NCI-H524 (cell line): ENCODE measurements around the gene ST8SIA2.

Source experiments
- DNase-seq, 2 experiments: peaks; one replicate each; lab custom pipeline; 2025; lab: John Stamatoyannopoulos, UW

ST8SIA2 gene

DNA sequence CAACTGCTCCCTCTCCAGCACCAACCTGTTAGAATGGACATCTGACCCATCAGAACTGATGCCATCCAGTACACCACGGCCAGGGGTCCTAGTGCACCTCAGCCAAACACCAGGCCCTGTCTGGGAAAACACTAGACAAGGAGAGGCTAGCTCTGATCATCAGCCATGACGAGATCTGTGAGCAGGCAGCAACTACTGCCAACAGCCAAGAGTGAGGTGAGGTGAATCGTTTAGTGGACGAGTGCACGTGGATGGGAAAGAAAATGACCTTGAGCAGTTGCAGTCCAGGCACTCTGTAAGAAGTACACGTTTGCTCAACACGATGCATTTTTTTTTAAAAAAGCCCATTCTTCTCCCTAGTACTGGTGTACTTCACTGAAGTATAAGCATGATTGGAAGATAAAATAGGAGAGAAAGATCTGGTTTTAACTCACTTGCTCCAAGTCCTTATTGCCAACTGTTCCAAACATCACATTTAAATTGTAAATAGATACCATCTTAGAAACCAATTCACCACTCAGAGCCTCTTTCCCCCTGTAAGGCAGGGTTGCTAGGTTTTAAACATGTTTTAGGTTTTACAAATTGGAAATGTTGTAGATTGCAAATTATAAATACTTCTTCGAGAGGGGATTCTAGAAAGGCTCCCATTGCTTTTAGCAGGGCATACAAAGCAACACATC is 5.7 kb downstream of the ST8SIA2 start:
- DNase-seq, result no peak

DNA sequence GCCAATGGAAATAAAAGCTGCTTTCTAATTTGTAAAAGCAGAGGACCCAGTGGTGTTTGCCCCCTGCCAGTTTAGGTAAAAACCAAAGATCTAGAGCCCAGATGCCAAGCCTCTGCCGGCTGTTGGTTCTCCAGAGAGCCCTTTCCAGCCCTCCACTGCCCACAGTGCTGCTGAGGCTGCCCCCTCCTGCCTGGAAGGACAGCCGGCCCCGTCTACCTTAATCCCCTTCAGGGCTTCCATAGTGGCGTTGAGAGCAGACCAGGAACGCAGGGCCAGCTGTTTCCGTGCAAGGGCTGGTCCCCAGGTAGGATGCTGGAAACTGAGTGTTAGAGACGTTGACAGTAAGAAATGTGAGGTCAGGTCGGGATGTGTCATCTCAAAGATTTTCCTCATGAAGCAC is 6.9 kb downstream of the ST8SIA2 start:
- peak; percentile 41 to 72 for DNase-seq

DNA sequence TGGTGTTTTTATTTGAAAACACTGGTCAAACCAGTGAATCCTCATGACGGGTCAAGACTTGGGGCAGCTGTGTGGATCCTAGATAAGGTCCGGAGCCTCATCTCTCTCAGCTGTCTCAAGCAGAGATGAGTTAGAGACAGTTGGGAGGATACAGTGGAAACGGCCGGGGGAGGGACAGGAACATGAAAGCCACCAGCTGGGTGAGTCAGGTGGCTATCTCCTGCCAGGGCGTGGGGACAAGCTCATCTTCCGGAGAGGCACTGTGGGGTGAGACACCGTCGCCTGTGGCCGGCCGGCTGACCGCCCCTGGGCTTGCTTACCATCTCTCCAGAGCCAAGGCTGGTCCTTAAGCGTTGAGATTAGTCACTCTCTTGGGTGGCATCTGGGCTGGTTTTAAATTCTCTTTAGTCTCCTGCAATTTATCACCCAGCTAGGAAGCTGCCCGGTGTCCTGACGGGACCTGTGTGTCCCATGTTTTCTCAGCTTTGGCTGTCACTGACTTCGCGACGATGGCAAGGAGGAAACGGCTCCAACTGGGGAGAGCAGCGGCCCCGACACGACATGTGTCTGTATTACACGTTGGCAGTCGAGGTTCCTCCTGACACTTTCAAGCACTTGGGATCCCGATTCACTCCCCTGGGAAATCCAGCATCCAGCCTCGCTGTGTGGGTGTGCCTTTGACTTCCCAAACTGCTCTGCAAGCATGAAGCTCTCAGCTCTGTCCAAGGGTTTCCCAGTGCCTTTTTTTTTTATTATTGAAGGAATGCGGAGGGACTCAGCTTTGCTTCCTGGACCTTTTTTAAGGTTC is 7.5 kb downstream of the ST8SIA2 start:
- peak; percentile 9 to 30 for DNase-seq

DNA sequence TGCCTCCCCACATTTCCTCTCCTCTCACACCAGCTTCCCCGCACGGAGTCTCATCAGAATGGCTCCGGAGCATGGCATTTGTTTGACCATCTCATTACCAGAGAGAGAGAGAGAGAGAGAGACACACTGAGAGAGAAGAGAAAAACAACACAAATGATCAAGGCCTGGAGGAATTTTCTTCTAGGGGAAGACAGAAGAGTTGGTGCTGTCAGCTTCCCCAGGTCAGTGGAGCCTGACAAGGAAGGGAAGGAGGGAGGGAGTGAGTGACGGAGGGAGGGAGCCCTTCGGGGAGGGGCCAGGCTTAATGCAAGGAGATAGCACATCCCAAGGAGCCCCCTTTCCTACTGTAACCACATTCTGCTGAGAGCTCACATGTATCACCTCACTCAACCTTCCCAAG is 9.1 kb downstream of the ST8SIA2 start:
- no peak for DNase-seq

DNA sequence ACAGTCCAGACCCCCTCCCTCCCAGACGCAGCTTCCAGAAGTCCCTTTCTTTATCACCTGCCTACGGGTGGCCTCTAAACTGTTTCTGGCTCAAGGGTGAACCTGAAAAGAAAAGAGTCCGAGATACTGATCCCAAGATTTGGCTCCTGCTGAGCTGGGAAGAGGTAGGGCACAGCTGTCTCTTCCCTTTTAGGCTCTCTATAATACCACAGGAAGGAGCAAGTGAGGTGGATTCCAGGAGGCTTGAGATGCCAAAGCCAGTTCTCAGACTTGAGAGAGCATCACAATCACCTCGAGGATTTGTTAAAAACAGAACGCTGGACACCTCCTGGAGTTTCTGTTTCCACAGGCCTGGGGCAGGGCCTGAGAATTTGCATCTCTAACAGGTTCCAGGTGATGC is 12.3 kb downstream of the ST8SIA2 start:
- no peak for DNase-seq

DNA sequence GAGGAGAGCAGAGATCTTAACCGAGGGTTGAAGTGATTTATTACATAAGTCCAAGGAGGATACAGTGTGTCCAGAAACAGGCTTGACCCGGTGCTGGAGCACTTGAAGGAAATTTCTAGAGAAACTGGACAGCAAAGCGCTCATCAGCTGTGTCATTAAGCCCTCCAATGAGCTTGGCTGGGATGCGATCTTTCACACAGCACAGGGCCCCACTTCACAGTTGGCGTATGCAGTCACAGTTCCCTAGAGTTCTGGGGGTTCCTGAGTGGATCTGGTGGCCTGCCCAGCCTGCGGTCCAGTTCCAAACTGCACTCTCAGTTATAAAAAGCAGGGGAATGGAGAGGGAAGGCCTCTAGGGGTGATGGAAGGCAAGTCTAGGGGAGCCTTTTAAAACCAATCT is 13.6 kb downstream of the ST8SIA2 start:
- DNase-seq, result no peak

DNA sequence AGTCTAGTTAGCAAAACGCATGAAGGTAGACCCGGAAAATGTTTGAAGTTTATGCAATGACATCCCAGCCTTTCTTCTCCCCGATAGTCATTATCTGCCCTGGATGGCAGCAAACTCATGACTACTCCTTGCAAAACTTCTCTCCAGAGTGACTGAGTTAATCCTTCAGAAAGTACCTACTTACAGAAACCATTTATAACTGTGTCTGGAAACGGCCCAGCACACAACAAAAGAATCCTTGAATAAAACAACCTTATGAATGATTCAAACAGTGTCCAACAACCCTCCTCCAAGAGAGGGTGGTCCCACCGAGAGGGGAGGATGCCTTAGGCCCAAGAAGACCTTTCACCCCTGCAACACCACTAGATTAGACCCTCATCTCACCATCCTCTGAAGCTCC is 14.2 kb downstream of the ST8SIA2 start:
- no peak for DNase-seq

DNA sequence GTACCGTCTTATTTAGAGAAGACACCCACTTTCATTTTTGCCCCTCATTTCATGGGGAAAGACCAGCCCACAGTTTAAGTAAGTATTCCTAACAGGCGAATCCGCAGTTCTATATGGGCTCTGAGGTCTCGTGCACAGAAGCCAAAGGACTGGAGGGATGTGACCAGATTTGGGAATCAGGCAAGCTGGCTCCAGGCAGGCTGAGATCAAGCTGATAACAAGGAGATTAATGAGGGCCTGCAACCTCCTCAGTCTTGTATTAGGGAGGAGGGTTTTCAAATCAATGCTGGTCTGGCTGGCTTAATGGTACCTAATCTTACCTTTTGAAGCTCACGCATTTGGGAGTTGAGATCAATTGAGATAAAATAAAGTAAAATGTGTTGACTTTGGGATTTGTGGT is 15.3 kb downstream of the ST8SIA2 start:
- DNase-seq, result peak in 1 of 2 experiments; percentile 16

DNA sequence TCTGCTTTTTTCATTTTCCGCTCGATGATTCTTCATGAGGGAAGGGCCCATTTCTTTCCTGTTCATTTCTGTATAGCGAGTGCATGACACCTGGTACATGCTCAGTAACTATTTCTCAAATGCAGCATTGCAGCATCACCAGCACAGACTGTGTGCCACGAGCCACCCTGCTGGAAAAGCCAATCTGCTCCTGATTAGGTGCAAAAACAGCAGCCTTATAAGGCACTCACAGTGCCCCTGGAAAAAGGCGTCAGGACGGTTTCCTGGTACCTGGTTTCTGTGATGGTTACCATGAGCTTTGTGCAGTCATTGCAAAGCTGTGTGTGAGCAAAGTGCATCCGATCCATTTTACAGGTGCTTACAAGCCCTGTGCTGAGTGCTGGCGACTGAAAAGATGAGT is 15.8 kb downstream of the ST8SIA2 start:
- DNase-seq, result no peak

DNA sequence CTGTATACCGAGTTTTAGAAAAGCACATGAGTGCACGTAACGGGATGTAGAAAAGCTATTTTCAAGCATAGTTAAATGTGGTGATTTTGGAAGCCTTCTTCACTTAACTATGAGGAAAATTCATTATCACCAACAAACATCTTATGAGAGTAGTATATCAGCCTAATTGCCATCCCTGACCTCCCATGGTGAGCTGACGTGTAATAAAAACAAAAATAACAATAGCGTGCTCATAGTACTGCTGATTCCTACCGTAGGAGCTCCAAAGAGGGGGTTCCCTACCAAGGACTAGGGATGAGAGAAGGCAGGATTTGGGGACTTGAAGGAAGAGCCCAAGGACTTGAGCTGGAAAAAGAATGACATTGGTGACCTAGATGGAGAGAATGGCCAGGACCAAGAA is 16.9 kb downstream of the ST8SIA2 start:
- DNase-seq, result no peak

DNA sequence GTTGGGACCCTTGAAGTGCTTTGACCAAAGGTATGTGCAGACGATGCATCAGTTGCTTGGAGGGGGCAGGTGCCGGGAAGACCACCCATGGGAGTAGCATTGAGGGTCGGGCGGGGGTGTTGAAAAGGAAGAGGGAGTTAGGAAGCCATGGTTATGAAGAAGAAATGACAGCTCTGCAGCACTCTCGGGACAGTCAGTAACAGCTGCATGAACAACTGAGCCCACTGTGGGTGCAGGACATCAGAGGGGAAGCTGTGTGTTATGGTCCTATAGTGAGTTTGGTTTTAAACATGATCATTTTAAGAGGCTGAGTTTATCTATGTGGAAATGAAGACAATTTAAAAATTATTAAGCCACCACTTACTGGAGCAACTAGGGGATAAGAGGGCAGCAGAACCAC is 17.6 kb downstream of the ST8SIA2 start:
- no peak for DNase-seq

DNA sequence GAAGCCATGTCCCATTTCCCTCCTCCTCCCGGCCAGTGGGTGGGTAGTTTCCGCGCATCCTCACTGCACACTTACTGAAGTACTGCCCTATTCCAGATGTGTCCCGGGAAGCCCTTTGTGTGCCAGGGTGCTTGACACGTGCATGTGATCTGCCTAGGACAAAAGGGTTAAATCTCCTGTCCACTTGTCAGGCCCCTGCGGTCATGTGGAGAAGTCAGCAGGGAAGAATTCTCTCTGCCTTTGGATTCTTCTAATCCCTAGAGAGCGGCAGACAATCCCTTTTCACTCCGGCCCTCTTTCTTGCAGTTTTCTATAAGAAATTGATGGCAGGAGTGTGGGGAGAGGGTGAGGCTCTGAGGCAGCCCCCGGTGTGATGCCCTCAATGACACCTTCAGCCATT is 19.8 kb downstream of the ST8SIA2 start:
- no peak for DNase-seq

DNA sequence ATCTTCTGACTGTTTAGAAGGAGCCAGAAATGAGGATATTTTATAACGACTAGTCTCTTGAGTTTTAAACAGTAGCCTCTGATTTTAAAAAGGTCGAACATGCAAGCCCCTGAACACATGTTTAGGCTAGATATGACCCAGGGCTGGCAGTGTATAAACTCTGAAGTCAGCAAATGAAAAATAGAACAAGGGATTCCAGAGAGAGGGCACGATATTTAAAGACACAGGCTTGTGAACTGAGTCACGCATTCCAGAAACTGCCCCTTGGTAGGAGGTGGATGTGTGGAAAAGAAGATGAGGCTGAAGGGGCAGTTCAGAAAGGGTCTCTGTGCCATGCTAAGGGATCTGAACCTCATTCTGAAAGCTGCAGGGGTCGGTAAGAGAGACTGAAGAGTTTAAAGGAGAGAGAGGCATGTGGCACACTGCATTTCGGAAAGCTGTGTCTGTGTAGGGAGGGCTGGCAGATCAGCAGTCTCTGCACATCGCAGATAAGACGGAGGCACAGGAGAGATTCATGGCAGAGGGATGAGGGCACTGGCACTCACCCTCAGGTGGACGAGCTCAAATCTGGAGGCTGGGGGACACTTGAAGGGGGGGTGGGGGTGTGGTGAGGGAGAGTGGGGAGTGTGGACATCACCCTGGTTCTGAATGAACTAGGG is 22.1 kb downstream of the ST8SIA2 start:
- no peak for DNase-seq

DNA sequence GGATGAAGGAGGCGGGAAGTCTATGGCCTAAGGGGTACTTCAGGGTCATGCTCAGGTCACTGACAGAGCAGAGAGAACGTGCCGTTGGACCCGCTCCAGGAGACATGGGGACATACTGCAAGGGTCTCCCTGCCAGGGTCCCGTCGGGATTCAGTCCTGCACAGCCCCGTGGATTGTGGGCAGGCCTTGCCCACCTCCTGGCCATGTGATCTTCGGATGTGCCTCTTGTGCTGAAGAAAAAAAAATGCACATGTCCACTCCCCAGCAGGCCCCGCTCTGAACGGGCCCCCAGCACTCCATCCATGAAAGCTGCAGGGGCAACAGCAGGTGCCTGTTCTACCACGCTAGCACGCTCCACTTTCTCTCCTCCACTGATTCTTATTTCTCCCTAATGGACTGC is 22.9 kb downstream of the ST8SIA2 start:
- no peak for DNase-seq

DNA sequence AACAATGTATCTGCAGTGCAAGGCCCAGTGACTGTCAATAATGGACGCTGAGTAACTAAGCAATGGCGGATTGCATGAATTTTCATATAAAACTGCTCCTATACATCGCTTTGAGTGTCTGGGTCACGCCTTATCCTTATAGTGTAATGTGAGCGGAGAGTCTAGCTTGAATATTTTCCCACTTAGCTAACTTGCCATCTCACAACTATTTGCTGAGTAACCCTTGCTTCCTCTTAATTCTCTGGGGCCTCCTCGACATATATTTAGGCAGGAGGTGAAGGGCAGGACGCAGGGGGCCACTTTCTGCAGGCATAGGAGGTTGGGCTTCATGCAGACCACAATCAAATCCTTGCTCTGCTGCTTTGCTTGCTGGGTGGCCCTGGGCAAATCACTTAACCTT is 24.0 kb downstream of the ST8SIA2 start:
- DNase-seq, result no peak

DNA sequence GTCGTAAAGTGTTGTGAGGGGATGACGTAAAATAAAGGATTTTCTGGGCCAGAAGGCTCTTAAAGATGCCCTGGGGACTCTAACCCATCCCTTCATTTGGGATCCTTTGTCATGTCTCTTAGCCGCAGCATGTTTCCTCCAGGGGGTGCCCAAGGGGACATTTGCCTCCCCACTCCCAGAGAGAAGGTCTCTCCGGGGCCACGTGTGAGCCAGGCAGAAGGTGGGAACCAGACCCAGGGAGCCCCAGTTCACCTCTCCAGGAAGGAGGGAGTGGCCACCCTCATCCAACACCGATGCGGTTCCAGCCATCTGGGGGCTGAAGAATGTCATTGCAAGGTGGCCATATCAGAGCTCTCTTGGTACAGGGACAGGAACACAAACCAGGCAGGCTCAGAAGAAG is 25.2 kb downstream of the ST8SIA2 start:
- DNase-seq, result peak in 1 of 2 experiments; percentile 12

DNA sequence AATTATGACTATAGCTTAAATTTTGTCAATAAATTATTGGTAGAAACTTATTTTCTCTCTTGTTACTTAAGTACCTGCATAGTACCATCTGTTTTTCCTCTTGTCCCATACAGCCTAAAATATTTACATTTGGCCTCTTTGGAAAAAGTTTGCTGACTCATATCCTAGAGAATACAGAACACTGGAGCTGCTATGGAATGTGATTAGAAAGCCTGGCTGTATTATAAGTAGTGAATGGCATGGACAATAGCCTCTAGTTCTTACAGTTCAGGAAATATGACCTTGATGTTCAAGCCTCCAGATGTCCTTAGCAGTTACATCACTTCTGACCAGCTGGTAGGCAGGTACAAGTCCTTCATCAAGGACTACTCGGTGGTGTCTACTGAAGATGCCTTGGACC is 28.3 kb downstream of the ST8SIA2 start:
- no peak for DNase-seq

DNA sequence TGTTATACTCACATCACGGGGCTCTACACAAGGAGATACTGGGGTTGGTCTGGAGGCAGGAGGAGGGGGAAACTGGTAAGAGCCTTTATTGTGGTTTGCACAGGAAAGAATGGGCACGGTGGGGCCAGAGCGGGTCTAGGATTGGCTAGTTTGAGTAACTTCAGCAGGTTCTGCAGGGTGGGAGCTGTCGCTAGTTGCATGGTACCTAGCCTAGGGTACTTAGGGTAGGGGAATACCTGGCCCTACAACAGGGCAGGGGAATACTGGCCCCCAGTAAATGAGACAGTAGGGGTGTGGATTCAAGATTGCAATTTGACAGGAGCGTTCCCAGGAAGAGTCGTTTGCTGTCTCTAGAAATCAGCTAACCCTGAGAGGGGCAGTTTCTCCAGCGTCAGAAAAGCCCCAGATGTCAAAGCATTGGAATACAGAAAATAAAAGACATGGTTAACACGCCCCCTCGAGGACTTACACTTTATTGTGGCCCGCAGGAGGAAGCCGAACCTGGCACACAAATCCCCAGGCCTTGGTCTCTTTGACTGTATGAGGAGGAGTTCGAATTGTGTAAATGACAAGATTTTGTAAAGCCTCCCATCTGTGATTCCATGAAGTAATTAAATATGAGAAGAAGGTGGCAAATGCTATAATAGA is 32.0 kb downstream of the ST8SIA2 start:
- DNase-seq, result no peak

DNA sequence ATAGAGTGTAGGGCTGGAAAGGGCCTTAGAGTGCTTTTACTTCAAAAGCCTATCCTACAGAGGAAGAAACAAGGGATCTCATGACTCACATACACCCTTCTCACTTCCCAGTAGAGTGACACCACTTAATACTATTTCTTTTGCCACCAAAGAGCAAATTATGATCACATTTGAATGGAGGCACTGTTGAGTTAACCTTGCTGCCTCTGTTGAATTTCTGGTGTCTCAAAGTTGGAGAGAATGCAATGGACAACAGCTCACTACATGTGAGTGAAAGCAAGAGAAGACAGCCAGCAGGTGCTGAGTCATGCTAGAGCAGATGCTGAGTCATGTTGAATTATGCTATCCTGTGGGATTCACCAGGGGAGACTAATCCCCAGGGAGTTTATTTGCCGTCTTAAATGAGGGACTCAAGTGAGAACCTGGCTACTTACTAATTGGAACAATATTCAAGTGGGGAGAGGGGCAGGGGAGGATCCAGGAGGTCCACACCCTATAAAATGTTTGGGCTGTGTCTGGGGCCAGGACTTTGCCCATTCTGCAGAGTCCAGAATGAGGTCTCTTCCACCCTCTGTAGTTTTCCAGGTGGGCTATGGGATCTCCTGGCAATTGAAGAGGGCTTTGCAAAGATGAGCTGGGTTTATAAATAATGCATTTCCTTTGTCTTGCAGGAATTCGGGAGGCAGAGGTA is 35.8 kb downstream of the ST8SIA2 start:
- peak; percentile 92 to 97 for DNase-seq

DNA sequence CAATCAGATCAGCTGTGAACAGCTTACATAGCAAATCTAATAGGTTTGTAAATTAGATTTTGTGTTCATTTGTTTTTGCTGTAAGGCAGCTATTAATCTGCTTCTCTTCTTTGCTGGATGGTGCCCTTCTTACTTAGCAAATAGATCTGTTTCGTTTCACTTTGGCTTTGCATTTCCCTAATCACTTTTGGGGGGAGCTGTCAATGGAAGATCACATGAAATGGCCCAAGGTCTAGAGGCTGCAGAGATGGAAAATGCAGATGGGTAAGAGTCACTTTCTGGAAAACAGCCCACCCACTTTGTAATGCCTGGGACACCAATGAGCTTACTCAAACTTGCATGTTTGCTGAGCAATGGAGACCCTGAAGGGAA is 36.4 kb downstream of the ST8SIA2 start:
- no peak for DNase-seq

DNA sequence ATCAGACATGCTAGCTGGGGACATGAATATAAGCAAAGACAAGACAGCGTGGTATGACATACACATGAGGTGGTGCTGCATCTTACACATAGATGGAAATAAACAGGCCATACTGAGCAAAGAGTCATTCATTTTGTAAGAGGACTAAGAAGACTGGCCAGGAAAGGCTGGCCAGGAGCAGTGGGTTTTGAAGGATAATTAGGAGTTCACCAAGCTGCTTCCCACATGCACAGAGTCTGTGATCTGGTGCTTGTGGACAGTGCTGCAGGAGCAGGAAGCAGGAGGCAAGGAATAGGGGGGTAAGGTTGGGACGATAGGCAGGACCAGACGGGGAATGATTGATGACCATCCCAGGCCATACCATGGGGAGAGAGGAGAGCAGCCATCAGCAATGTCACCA is 41.5 kb downstream of the ST8SIA2 start:
- no peak for DNase-seq

DNA sequence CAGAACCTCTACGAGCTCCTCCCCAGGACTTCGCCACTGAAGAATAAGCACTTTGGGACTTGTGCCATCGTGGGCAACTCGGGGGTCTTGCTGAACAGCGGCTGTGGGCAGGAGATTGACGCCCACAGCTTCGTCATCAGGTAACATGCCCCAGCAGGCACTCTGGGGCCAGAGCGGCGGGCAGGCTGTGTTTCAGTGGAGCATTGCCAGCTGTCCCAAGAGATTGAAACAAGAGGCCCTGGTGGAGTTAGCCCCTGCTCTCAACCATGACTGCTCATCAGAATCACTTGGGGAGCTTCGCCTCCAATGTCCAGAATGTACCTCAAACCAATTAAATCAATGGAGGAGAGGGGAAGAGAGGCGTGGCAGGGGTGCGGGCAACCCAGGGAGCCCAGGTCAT is 44.8 kb downstream of the ST8SIA2 start:
- DNase-seq, result no peak
